AG04450 (cell line): ENCODE data around the gene LRRC8A. TPM values are rescaled to one million over a fixed set of nuclear protein-coding genes. Genes with fewer than 3 reads are reported as not detected.

ENCODE experiments used
- CTCF ChIA-PET: fragments of 300-600, 350-600 bp; formaldehyde crosslinking; extraction: SDS; loops from one replicate; lab custom pipeline; 2022; ENCODE audit warnings: antibody characterized with exemption, inconsistent platforms; lab: Charles Lee
- POLR2A ChIA-PET: fragments of 350-600 bp; formaldehyde crosslinking; extraction: SDS; loops from one replicate; lab custom pipeline; 2021; ENCODE audit warnings: antibody characterized with exemption, inconsistent platforms; lab: Yijun Ruan, JAX
- DNase-seq: peaks from one replicate; pipeline ENCODE4 v3.0.0-alpha.2; 2011; ENCODE audit warnings: low read depth, low spot score
- H3K27ac ChIP-seq: one replicate; pipeline ENCODE4 v1.5.1; 2012; ENCODE audit warnings: low read depth, low read length, control low read depth
- H3K27me3 ChIP-seq: one replicate; pipeline ENCODE4 v1.6.0; 2012; ENCODE audit warnings: low read length; ENCODE audit not compliant: control insufficient read depth, insufficient read depth
- H3K4me3 ChIP-seq: 2 replicates; pipeline ENCODE4 v1.5.1; 2011; ENCODE audit warnings: mild to moderate bottlenecking, low read depth, low read length, control low read depth
- H3K9me3 ChIP-seq: 2 replicates; pipeline ENCODE4 v1.5.1; 2012; ENCODE audit warnings: low read length; ENCODE audit not compliant: control insufficient read depth, insufficient read depth
- polyA plus RNA-seq: library from polyadenylated mRNA; depleted of rRNA; stranded (reverse); fragments of >200 nt; gene quantifications from 2 replicates; pipeline ENCODE4 v1.2.3, GENCODE V29; 2011
- TF ChIP-seq, protein P1 (sequence below): IDR thresholded peaks from 2 replicates; pipeline ENCODE4 v1.5.1; 2011; ENCODE audit warnings: low read depth, low read length, control low read depth, inconsistent platforms

Gene LRRC8A
- polyA plus RNA-seq, 1 experiment = 25.3 TPM

DNA sequence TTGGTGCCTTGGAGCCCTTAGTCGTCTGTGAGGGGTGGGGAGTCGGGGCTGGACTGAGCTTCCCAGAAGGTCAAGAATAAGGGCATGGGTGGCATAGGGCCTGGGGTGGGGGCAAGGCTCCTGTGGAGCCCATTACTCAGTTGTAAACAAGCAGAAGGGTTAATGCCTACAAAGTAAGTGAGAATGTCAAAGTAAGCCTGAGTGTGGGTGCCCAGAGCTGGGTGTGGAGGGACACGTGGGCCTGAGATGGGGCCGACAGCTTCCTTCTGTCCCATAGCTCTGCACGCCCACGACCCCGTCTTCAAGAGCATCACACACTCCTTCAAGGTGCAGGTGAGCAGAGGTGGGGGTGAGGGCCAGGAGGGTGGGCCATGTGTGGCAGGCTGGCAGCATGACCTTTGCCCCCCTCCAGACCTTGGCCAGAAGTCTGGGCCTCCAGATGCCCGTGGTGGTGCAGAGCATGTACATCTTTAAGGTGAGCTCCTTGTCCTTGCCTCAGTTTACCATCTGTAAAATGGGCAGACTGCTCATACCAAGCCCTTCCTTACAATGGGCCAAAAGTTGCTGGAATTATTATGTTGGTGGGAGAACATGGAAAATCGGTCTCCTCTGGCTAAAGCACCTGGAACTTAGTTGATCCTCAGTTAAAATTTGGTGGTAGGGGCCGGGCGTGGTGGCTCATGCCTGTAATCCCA, 54.4 kb downstream of the LRRC8A start:
- TF ChIP-seq, protein P1, sequence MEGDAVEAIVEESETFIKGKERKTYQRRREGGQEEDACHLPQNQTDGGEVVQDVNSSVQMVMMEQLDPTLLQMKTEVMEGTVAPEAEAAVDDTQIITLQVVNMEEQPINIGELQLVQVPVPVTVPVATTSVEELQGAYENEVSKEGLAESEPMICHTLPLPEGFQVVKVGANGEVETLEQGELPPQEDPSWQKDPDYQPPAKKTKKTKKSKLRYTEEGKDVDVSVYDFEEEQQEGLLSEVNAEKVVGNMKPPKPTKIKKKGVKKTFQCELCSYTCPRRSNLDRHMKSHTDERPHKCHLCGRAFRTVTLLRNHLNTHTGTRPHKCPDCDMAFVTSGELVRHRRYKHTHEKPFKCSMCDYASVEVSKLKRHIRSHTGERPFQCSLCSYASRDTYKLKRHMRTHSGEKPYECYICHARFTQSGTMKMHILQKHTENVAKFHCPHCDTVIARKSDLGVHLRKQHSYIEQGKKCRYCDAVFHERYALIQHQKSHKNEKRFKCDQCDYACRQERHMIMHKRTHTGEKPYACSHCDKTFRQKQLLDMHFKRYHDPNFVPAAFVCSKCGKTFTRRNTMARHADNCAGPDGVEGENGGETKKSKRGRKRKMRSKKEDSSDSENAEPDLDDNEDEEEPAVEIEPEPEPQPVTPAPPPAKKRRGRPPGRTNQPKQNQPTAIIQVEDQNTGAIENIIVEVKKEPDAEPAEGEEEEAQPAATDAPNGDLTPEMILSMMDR = no peak
- no peak overlapping the region for H3K27ac ChIP-seq
- CTCF ChIA-PET = interaction anchor here (0.9 to 1.0 kb wide), 3 partner anchors 8 to 118 kb away, joined by 3 to 6 read pairs (median 4); no protein-coding TSS in a partner anchor
- POLR2A ChIA-PET = no interaction called here
- H3K4me3 ChIP-seq = no peak overlapping the region
- H3K27me3 ChIP-seq = no peaks in the 10 kb centered on the region
- H3K9me3 ChIP-seq = no peaks in the 10 kb centered on the region
- no peak for DNase-seq

DNA sequence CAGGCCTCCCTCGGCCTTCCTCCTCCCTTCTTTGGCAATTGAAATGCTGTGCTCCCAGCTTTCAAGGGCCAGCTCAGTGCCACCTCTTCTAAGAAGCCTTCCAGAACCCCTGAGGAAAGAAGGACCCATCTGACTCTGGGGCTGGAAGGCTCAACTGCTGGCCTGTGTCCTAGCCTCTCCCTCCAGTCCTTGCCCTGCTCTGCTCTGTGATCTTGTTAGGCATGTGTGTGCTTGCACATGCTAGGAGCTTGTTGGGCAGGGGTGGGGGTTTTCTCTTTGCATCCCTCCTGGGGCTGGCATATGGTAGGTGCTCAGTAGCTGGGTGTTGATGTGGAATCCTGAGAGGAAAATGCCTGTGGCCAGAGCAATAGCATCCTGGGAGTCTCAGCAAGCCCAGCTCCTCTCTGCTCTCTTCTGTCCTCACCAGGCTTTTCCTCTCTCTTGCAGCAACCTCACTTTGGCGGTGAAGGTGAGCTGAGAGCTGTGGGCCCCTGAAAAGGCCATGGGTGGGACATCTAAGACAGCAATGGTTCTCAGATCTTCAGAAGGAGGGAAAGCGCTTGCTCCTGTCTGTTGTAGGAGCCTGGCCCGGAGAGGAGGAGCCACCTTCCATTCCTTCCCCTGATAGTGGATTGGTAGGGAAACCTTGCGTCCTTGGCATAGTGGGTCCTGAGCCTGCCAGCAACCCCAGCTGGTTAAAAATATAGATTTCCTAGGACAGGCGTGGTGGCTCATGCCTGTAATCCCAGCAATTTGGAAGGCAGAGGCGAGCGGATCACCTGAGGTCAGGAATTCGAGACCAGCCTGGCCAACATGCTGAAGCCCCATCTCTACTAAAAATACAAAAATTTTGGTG, 55.6 kb downstream of the LRRC8A start:
- H3K27ac ChIP-seq = no peak overlapping the region
- no peak for DNase-seq
- no peaks in the 10 kb centered on the region for H3K9me3 ChIP-seq
- ChIA-PET CTCF (no interaction called here), POLR2A (interaction anchor here (0.7 kb wide), 1 partner anchor 16 kb away, joined by 3 read pairs; no protein-coding TSS in a partner anchor)
- no peak overlapping the region for H3K4me3 ChIP-seq
- TF ChIP-seq, protein P1 = no peak
- H3K27me3 ChIP-seq = no peaks in the 10 kb centered on the region

DNA sequence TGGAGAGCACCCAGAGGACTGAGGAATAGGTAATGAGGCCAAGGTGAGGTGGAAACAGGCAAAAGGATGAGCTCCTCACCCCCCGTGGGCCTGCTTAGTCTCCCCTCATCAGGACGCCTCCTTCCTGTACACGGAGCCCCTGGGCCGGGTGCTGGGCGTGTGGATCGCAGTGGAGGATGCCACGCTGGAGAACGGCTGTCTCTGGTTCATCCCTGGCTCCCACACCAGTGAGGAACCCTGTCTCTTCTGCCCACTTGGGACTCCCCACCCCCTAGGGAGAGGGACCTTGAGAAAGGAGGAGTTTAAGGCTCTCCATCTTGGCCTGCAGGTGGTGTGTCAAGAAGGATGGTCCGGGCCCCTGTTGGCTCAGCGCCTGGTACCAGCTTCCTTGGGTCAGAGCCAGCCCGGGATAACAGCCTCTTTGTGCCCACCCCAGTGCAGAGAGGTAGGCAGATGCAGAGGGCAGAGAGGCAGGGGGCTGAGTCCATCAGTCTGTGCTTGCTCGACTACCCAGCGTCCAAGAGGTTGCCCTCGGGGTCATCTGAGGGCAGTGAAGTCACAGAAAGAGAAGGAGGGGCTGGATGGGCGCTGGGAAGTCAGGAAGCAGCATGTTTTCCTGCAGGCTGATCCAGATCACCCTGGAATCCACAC, 58.5 kb downstream of the LRRC8A start:
- no peaks in the 10 kb centered on the region for H3K9me3 ChIP-seq
- no peaks in the 10 kb centered on the region for H3K27me3 ChIP-seq
- no peak for DNase-seq
- no peak overlapping the region for H3K4me3 ChIP-seq
- POLR2A ChIA-PET = no interaction called here
- H3K27ac ChIP-seq = no peak overlapping the region
- TF ChIP-seq, protein P1 = no peak
- CTCF ChIA-PET = no interaction called here

DNA sequence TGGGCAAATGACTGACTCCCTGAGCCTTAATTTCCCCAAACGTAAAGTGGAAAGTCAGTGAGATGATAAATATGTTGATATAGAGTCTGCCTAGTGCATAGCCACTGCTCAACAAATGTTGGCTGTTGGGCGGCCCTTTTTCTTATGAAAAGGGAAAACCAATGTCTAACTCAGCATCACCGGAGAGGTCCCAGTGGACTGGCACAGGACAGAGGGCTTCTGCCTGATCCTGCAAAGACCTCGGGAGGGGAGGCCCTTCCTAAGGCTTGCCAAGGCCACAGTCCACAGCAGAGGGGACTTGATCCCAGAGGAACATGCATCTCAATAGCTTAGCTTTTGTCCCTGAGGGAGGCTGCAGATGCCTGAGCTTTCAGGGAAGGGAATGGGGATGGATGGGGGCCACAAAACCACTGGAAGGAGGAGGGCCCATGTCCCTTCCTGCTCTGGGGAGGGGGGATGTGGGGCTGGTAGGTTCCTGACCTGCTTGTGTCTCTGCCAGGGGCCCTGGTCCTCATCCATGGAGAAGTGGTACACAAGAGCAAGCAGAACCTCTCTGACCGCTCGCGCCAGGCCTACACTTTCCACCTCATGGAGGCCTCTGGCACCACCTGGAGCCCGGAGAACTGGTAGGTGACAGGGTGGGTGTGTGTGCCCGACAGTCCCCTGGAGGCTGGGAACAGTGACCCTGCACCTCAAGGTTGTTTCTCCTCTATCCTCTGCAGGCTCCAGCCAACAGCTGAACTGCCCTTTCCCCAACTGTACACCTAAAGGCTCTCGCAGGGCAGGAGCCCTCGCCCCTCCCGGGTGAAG, 59.2 kb downstream of the LRRC8A start:
- POLR2A ChIA-PET = no interaction called here
- CTCF ChIA-PET = no interaction called here
- TF ChIP-seq, protein P1 = no peak
- Histone ChIP-seq H3K9me3 (no peaks in the 10 kb centered on the region), H3K27ac (no peak overlapping the region), H3K4me3 (no peak overlapping the region), H3K27me3 (no peaks in the 10 kb centered on the region)
- no peak for DNase-seq
